Transverse colon (tissue), 4 donors: ENCODE measurements around the gene SIK3.

Experiments used
- EP300 ChIP-seq: sonication (generic); formaldehyde crosslinking; IDR thresholded peaks from one replicate; pipeline ENCODE4 v1.6.1; 2017; ENCODE audit warnings: antibody characterized with exemption, low read depth
- POLR2AphosphoS5 ChIP-seq, 3 donors: sonication (generic); formaldehyde crosslinking; IDR thresholded peaks; one replicate each; pipeline ENCODE4 v1.6.1; 2016; ENCODE audit warnings: antibody characterized with exemption in 3 of 3
- TF ChIP-seq, protein P1 (sequence below), 5 experiments: fragments of 200-600 bp in 3 of 5; fragments of 450-650 bp in 2 of 5; sonication (generic) in 3 of 5; IDR thresholded peaks; 1 replicate in 2 of 5; 2 replicates in 3 of 5; pipeline ENCODE4 v1.5.1; 2016 to 2017; ENCODE audit warnings: antibody characterized with exemption in 5 of 5, inconsistent platforms in 3 of 5, mild to moderate bottlenecking in 2 of 5, moderate library complexity in 1 of 5

DNA sequence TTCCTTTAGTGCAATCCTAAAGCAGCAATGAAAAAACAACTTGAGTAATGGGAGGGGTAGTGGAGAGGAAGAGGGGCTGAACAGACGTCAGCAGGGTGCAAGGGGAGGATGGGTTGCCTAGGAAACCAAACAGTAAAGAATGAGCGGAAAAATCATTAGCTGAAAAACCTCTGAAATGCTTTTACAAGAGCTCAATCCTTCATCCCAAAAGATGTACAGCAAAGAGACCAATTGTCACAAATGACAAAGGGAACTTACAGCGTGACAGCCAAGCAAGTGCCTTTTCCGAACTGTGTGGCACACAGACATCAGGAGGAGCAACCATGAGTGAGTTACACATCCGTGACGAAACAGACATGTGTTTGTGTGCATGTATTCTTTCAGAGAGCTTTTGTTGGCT is 104.6 kb downstream of the SIK3 start:
- TF ChIP-seq, protein P1, sequence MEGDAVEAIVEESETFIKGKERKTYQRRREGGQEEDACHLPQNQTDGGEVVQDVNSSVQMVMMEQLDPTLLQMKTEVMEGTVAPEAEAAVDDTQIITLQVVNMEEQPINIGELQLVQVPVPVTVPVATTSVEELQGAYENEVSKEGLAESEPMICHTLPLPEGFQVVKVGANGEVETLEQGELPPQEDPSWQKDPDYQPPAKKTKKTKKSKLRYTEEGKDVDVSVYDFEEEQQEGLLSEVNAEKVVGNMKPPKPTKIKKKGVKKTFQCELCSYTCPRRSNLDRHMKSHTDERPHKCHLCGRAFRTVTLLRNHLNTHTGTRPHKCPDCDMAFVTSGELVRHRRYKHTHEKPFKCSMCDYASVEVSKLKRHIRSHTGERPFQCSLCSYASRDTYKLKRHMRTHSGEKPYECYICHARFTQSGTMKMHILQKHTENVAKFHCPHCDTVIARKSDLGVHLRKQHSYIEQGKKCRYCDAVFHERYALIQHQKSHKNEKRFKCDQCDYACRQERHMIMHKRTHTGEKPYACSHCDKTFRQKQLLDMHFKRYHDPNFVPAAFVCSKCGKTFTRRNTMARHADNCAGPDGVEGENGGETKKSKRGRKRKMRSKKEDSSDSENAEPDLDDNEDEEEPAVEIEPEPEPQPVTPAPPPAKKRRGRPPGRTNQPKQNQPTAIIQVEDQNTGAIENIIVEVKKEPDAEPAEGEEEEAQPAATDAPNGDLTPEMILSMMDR (IDR thresholded peaks at IDR 0.05), result no peak
- TF ChIP-seq POLR2AphosphoS5 (IDR thresholded peaks at IDR 0.05) (no peak), EP300 (no peak)
